K562 (cell line): ENCODE results near the gene ZNF648. TPM values are rescaled to one million over a fixed set of nuclear protein-coding genes. Genes with fewer than 3 reads are reported as not detected.

ENCODE experiments used
- COPS2 ChIP-seq: fragments of 450-650 bp; conservative IDR thresholded peaks from 2 replicates; pipeline ENCODE4 v1.6.1; 2016; ENCODE audit warnings: mild to moderate bottlenecking, moderate library complexity
- DMBX1 ChIP-seq: fragments of 250-450 bp; sonication (Bioruptor Pico); IDR thresholded peaks from 2 replicates; pipeline ENCODE4 v1.8.0; 2022; ENCODE audit warnings: inconsistent platforms, mild to moderate bottlenecking, moderate library complexity, borderline replicate concordance
- HIVEP1 ChIP-seq: fragments of 250-450 bp; sonication (Bioruptor Pico); IDR thresholded peaks from 2 replicates; pipeline ENCODE4 v1.4.0; 2020; ENCODE audit warnings: mild to moderate bottlenecking
- NCOA2 ChIP-seq, 2 experiments: fragments of 450-650 bp; IDR thresholded peaks; 2 replicates each; pipeline ENCODE4 v1.6.1; 2018; ENCODE audit warnings: mild to moderate bottlenecking in 2 of 2, moderate library complexity in 1 of 2; ENCODE audit not compliant: partially characterized antibody in 2 of 2
- NEUROD1 ChIP-seq: fragments of 150-350 bp; IDR thresholded peaks from 2 replicates; pipeline ENCODE4 v1.6.1; 2014; ENCODE audit warnings: borderline replicate concordance, low read length, low read depth; ENCODE audit not compliant: partially characterized antibody
- OTX1 ChIP-seq: fragments of 450-650 bp; formaldehyde crosslinking; IDR thresholded peaks from 2 replicates; pipeline ENCODE4 v1.4.0; 2022; ENCODE audit warnings: mild to moderate bottlenecking
- PHTF2 ChIP-seq: fragments of 250-450 bp; sonication (Bioruptor Pico); IDR thresholded peaks from 2 replicates; pipeline ENCODE4 v1.5.0; 2021; ENCODE audit warnings: mild to moderate bottlenecking
- SMAD4 ChIP-seq: fragments of 250-450 bp; sonication (Bioruptor Pico); conservative IDR thresholded peaks from 2 replicates; pipeline ENCODE4 v1.8.0; 2021; ENCODE audit warnings: inconsistent platforms, mild to moderate bottlenecking, moderate library complexity
- TBL1XR1 ChIP-seq, 2 experiments: IDR thresholded peaks; 2 replicates each; pipeline ENCODE4 v1.6.1; 2012; ENCODE audit warnings: improper control_type of control experiment in 2 of 2, low read length in 2 of 2, mild to moderate bottlenecking in 1 of 2
- TGIF2 ChIP-seq: sonication (generic); formaldehyde crosslinking; IDR thresholded peaks from 2 replicates; pipeline ENCODE4 v1.8.1; 2022; ENCODE audit warnings: mild to moderate bottlenecking, missing genetic modification reagents, moderate library complexity
- ZKSCAN3 ChIP-seq: fragments of 250-450 bp; sonication (Bioruptor Pico); IDR thresholded peaks from 2 replicates; pipeline ENCODE4 v1.4.0; 2020
- ZNF707 ChIP-seq: fragments of 250-450 bp; sonication (Bioruptor Pico); conservative IDR thresholded peaks from 2 replicates; pipeline ENCODE4 v1.8.0; 2022; ENCODE audit warnings: inconsistent platforms, mild to moderate bottlenecking, moderate library complexity
- ZNF785 ChIP-seq: fragments of 250-450 bp; sonication (Bioruptor Pico); IDR thresholded peaks from 2 replicates; pipeline ENCODE4 v1.4.0; 2020; ENCODE audit warnings: mild to moderate bottlenecking
- polyA plus RNA-seq, 8 experiments: library from polyadenylated mRNA; depleted of rRNA in 4 of 8; stranded (reverse) in 5 of 8; unstranded in 3 of 8; fragments of >200 nt; fragmentation: Nextera tagmentation in 2 of 8; fragmentation: Illumina TruSeq in 1 of 8; extraction: Ambion mirVana in 2 of 8; extraction: Trizol in 1 of 8; gene quantifications; 2 replicates each; pipeline versions ENCODE4 v1.2.1 to v1.2.3, GENCODE V29; 2011 to 2014; ENCODE audit warnings: inconsistent platforms in 1 of 8, missing spikeins in 1 of 8
- total RNA-seq, 7 experiments: library from RNA; depleted of rRNA in 6 of 7; stranded (reverse); fragments of >200 nt in 6 of 7; fragmentation: Illumina TruSeq in 2 of 7; extraction: Trizol in 2 of 7; gene quantifications; 2 replicates each; pipeline versions ENCODE4 v1.2.1 to v1.2.3, GENCODE V29; 2011 to 2021; ENCODE audit warnings: low replicate concordance in 1 of 7
- TF ChIP-seq, protein P1 (sequence below): fragments of 250-450 bp; sonication (Bioruptor Pico); IDR thresholded peaks from 2 replicates; pipeline ENCODE4 v1.4.0; 2020; ENCODE audit warnings: mild to moderate bottlenecking
- TF ChIP-seq, protein P2 (sequence below): sonication (generic); formaldehyde crosslinking; IDR thresholded peaks from 2 replicates; pipeline ENCODE4 v1.8.1; 2023; ENCODE audit warnings: mild to moderate bottlenecking, missing genetic modification reagents
- TF ChIP-seq, protein P3 (sequence below), 2 experiments: fragments of 150-350 bp in 1 of 2; IDR thresholded peaks; 2 replicates each; pipeline ENCODE4 v1.6.1; 2012 to 2016; ENCODE audit warnings: low read depth in 2 of 2, low read length in 2 of 2, mild to moderate bottlenecking in 1 of 2, moderate library complexity in 1 of 2
- TF ChIP-seq, protein P4 (sequence below): sonication (generic); formaldehyde crosslinking; IDR thresholded peaks from 2 replicates; pipeline ENCODE4 v1.8.0; 2022; ENCODE audit warnings: mild to moderate bottlenecking, missing genetic modification reagents

The ZNF648 gene
- total and polyA plus RNA-seq, 9 of the 15 experiments (the other 6 are each of a cell fraction or from before 2014, with no cell fraction given): 0.06 to 0.27 (median 0.18) TPM; not detected in 2

DNA sequence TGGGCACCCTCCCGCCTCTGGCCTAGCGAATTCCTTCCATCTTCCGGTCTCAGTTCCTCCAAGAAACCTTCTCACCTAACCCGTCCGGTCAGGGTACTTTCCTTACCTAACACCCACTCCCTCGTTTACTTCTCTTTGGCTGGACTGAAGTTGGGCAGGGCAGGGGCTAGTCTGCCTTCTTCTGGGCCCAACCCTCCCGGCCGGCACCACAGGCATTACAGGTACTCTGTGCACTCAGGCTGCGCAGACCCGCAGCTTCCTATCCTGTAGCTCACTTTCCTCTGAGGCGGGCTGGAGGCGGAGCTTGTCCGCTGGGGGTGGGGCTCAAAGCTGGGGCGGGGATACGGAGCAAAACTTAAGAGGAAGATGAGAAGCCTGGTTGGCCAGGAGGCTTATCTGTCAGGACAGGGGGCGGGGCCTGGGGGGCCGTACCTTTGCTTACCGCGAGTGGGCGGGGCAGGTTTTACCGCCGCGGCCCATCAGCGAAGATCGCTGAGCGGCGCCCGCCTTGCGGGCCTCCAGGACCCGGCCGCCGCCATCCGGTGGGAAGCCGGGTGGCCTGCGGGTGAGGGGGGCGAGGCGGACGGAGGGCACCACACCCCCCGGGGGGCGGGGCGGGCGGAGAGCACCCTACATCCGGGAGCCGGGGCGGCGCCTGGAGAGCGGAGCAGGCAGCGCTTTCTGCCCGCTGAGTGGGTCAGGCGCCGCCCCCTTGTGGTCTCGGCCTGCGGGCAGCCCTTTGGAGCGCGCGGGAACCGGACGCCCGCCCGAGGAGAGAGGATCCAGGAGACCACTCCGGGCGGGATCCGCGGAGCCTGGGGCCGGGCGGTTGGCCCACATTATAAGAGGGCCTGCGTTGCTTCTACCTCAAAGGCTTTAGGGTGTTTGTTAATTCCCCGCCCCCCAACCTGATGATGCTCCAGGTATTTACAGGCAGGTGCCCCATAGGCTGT lies 31.9 kb downstream of the ZNF648 start (continued):
- no peak for TF ChIP-seq ZNF707 (CRISPR knock-in tag)
- peak; percentile 22 for TF ChIP-seq NEUROD1
- no peak for TF ChIP-seq PHTF2
- TF ChIP-seq, protein P1, sequence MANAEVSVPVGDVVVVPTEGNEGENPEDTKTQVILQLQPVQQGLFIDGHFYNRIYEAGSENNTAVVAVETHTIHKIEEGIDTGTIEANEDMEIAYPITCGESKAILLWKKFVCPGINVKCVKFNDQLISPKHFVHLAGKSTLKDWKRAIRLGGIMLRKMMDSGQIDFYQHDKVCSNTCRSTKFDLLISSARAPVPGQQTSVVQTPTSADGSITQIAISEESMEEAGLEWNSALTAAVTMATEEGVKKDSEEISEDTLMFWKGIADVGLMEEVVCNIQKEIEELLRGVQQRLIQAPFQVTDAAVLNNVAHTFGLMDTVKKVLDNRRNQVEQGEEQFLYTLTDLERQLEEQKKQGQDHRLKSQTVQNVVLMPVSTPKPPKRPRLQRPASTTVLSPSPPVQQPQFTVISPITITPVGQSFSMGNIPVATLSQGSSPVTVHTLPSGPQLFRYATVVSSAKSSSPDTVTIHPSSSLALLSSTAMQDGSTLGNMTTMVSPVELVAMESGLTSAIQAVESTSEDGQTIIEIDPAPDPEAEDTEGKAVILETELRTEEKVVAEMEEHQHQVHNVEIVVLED (CRISPR knock-in tag): peak; percentile 22; the same call in 1 of the 2 replicates
- TF ChIP-seq, protein P2, sequence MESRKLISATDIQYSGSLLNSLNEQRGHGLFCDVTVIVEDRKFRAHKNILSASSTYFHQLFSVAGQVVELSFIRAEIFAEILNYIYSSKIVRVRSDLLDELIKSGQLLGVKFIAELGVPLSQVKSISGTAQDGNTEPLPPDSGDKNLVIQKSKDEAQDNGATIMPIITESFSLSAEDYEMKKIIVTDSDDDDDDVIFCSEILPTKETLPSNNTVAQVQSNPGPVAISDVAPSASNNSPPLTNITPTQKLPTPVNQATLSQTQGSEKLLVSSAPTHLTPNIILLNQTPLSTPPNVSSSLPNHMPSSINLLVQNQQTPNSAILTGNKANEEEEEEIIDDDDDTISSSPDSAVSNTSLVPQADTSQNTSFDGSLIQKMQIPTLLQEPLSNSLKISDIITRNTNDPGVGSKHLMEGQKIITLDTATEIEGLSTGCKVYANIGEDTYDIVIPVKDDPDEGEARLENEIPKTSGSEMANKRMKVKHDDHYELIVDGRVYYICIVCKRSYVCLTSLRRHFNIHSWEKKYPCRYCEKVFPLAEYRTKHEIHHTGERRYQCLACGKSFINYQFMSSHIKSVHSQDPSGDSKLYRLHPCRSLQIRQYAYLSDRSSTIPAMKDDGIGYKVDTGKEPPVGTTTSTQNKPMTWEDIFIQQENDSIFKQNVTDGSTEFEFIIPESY: no peak
- no peak for TF ChIP-seq OTX1 (CRISPR knock-in tag)
- TF ChIP-seq, protein P3, sequence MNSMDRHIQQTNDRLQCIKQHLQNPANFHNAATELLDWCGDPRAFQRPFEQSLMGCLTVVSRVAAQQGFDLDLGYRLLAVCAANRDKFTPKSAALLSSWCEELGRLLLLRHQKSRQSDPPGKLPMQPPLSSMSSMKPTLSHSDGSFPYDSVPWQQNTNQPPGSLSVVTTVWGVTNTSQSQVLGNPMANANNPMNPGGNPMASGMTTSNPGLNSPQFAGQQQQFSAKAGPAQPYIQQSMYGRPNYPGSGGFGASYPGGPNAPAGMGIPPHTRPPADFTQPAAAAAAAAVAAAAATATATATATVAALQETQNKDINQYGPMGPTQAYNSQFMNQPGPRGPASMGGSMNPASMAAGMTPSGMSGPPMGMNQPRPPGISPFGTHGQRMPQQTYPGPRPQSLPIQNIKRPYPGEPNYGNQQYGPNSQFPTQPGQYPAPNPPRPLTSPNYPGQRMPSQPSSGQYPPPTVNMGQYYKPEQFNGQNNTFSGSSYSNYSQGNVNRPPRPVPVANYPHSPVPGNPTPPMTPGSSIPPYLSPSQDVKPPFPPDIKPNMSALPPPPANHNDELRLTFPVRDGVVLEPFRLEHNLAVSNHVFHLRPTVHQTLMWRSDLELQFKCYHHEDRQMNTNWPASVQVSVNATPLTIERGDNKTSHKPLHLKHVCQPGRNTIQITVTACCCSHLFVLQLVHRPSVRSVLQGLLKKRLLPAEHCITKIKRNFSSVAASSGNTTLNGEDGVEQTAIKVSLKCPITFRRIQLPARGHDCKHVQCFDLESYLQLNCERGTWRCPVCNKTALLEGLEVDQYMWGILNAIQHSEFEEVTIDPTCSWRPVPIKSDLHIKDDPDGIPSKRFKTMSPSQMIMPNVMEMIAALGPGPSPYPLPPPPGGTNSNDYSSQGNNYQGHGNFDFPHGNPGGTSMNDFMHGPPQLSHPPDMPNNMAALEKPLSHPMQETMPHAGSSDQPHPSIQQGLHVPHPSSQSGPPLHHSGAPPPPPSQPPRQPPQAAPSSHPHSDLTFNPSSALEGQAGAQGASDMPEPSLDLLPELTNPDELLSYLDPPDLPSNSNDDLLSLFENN (IDR thresholded peaks at IDR 0.05; ENCODE audit: low read depth in 2 of 2, low read length in 2 of 2): no peak
- no peak for TF ChIP-seq COPS2
- TF ChIP-seq SMAD4 (CRISPR knock-in tag): peak; percentile 53; the same call in 1 of the 2 replicates
- TF ChIP-seq TBL1XR1 (IDR thresholded peaks at IDR 0.05; ENCODE audit: low read length in 2 of 2): 0 out of 4 replicates have a peak, but pooled peaks of 1 of the 2 experiments have one; percentile 18
- TF ChIP-seq, protein P4, sequence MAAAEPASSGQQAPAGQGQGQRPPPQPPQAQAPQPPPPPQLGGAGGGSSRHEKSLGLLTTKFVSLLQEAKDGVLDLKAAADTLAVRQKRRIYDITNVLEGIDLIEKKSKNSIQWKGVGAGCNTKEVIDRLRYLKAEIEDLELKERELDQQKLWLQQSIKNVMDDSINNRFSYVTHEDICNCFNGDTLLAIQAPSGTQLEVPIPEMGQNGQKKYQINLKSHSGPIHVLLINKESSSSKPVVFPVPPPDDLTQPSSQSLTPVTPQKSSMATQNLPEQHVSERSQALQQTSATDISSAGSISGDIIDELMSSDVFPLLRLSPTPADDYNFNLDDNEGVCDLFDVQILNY (CRISPR knock-in tag): no peak
- TF ChIP-seq NCOA2 (IDR thresholded peaks at IDR 0.05; ENCODE audit: partially characterized antibody in 2 of 2): no peak
- peak; percentile 51; the same call in 1 of the 2 replicates for TF ChIP-seq HIVEP1 (CRISPR knock-in tag)
- TF ChIP-seq ZNF785 (CRISPR knock-in tag): no peak
- TF ChIP-seq ZKSCAN3 (CRISPR knock-in tag): no peak
- no peak for TF ChIP-seq TGIF2 (CRISPR knock-in tag)
- no peak for TF ChIP-seq DMBX1 (CRISPR knock-in tag)
